Peyer's patch (tissue), 4 donors: ENCODE data around the gene ZNF763. TPM values are rescaled to one million over a fixed set of nuclear protein-coding genes. Genes with fewer than 3 reads are reported as not detected.

Source experiments
- DNase-seq, 3 donors: peaks; one replicate each; pipeline ENCODE4 v3.0.0-alpha.2; 2017 to 2019
- H3K27ac ChIP-seq, 4 donors: fragments of 200-600 bp; sonication (generic); one replicate each; pipeline ENCODE4 v1.5.1; 2016 to 2019
- H3K27me3 ChIP-seq, 2 donors: fragments of 200-600 bp; sonication (generic); one replicate each; pipeline ENCODE4 v1.5.1; 2019
- H3K36me3 ChIP-seq, 3 donors: fragments of 200-600 bp; sonication (generic); one replicate each; pipeline ENCODE4 v1.5.1; 2016 to 2019
- H3K4me1 ChIP-seq, 4 donors: fragments of 200-600 bp; sonication (generic); one replicate each; pipeline ENCODE4 v1.5.1; 2016 to 2019
- H3K4me3 ChIP-seq, 4 donors: fragments of 200-600 bp; sonication (generic); 1 replicate in 3 of 4; 2 replicates in 1 of 4; pipeline ENCODE4 v1.5.1; 2016 to 2019; ENCODE audit warnings: mild to moderate bottlenecking in 1 of 4
- H3K9me3 ChIP-seq, 4 donors: fragments of 200-600 bp; sonication (generic); one replicate each; pipeline ENCODE4 v1.5.1; 2016 to 2019; ENCODE audit warnings: mild to moderate bottlenecking in 1 of 4
- CTCF ChIP-seq, 6 experiments: fragments of 450-650 bp in 4 of 6; fragments of 200-600 bp in 2 of 6; sonication (generic) in 1 of 6; IDR thresholded peaks; one replicate each; pipeline ENCODE4 v1.5.1; 2017 to 2019; ENCODE audit warnings: antibody characterized with exemption in 6 of 6, mild to moderate bottlenecking in 3 of 6, moderate library complexity in 1 of 6
- POLR2A ChIP-seq, 2 donors: fragments of 450-650 bp; IDR thresholded peaks; one replicate each; pipeline ENCODE4 v1.5.1; 2017; ENCODE audit warnings: antibody characterized with exemption in 2 of 2, mild to moderate bottlenecking in 2 of 2, moderate library complexity in 2 of 2
- total RNA-seq, 4 donors: library from RNA; depleted of rRNA; stranded (reverse); fragments of >200 nt; gene quantifications; one replicate each; pipeline ENCODE4 v1.1.0, GENCODE V29; 2016

The ZNF763 gene
- total RNA-seq, 4 donors from 2014 or later, result 4.1 to 18.6 (median 8.3) TPM

GRCh38 chr19:11978492-11979100 is 13.8 kb downstream of the ZNF763 start:
- Histone ChIP-seq H3K36me3 (peaks cover 0 to 33% (median 3%) of the 10 kb centered on the region in 3 donors), H3K4me1 (no peaks in the 10 kb centered on the region), H3K27me3 (no peaks in the 10 kb centered on the region), H3K4me3 (no peak overlapping the region), H3K27ac (no peak overlapping the region), H3K9me3 (peaks cover 0 to 70% (median 23%) of the 10 kb centered on the region in 4 donors)
- no peak for TF ChIP-seq CTCF (IDR thresholded peaks at IDR 0.05)
- TF ChIP-seq POLR2A (IDR thresholded peaks at IDR 0.05), result no peak
- DNase-seq, result no peak

- Histone ChIP-seq H3K27ac (no peak overlapping the region), H3K9me3 (peaks cover 0 to 66% (median 23%) of the 10 kb centered on the region in 4 donors), H3K4me1 (no peaks in the 10 kb centered on the region), H3K4me3 (no peak overlapping the region), H3K27me3 (no peaks in the 10 kb centered on the region), H3K36me3 (peaks cover 0 to 33% (median 3%) of the 10 kb centered on the region in 3 donors)
- TF ChIP-seq CTCF (IDR thresholded peaks at IDR 0.05) (no peak), POLR2A (IDR thresholded peaks at IDR 0.05) (no peak)
- DNase-seq, result no peak
Measured at GRCh38 chr19:11979527-11979926, 14.7 kb downstream of the ZNF763 start.

GRCh38 chr19:11982526-11982925 is 17.7 kb downstream of the ZNF763 start:
- no peak for DNase-seq
- Histone ChIP-seq H3K36me3 (peaks cover 0 to 23% (median 3%) of the 10 kb centered on the region in 3 donors), H3K27me3 (no peaks in the 10 kb centered on the region), H3K9me3 (peaks cover 0 to 43% (median 23%) of the 10 kb centered on the region in 4 donors), H3K4me1 (no peaks in the 10 kb centered on the region), H3K27ac (no peak overlapping the region), H3K4me3 (no peak overlapping the region)
- no peak for TF ChIP-seq CTCF (IDR thresholded peaks at IDR 0.05)
- no peak for TF ChIP-seq POLR2A (IDR thresholded peaks at IDR 0.05)

- peaks cover 0 to 19% (median 9%) of the 10 kb centered on the region in 4 donors for H3K9me3 ChIP-seq
Measured at GRCh38 chr19:11984986-11985385, 20.1 kb downstream of the ZNF763 start.

GRCh38 chr19:11986754-11987153 is 21.9 kb downstream of the ZNF763 start:
- peaks cover 0 to 4% (median under 1%) of the 10 kb centered on the region in 4 donors for H3K9me3 ChIP-seq
- no peak overlapping the region for H3K4me3 ChIP-seq
- no peaks in the 10 kb centered on the region for H3K27me3 ChIP-seq
- DNase-seq, result no peak
- no peaks in the 10 kb centered on the region for H3K4me1 ChIP-seq
- no peaks in the 10 kb centered on the region for H3K36me3 ChIP-seq
- no peak for TF ChIP-seq POLR2A (IDR thresholded peaks at IDR 0.05)
- TF ChIP-seq CTCF (IDR thresholded peaks at IDR 0.05), result no peak
- H3K27ac ChIP-seq, result no peak overlapping the region

More at GRCh38 chr19:11984986-11985385, 20.1 kb downstream of the ZNF763 start:
- DNase-seq, result no peak
- H3K27me3 ChIP-seq, result no peaks in the 10 kb centered on the region
- no peak for TF ChIP-seq CTCF (IDR thresholded peaks at IDR 0.05)
- TF ChIP-seq POLR2A (IDR thresholded peaks at IDR 0.05), result no peak
- H3K27ac ChIP-seq, result no peak overlapping the region
- H3K4me1 ChIP-seq, result no peaks in the 10 kb centered on the region
- no peak overlapping the region for H3K4me3 ChIP-seq
- H3K36me3 ChIP-seq, result peaks cover 0 to 3% (median 0%) of the 10 kb centered on the region in 3 donors
